ENCODE data around the gene TTC33. TPM values are rescaled to one million over a fixed set of nuclear protein-coding genes. Genes with fewer than 3 reads are reported as not detected.

TTC33 gene
- total and polyA plus RNA-seq, 2 of the 4 experiments (the other 2 are of a cell fraction): 3.1 to 8.1 TPM

DNA sequence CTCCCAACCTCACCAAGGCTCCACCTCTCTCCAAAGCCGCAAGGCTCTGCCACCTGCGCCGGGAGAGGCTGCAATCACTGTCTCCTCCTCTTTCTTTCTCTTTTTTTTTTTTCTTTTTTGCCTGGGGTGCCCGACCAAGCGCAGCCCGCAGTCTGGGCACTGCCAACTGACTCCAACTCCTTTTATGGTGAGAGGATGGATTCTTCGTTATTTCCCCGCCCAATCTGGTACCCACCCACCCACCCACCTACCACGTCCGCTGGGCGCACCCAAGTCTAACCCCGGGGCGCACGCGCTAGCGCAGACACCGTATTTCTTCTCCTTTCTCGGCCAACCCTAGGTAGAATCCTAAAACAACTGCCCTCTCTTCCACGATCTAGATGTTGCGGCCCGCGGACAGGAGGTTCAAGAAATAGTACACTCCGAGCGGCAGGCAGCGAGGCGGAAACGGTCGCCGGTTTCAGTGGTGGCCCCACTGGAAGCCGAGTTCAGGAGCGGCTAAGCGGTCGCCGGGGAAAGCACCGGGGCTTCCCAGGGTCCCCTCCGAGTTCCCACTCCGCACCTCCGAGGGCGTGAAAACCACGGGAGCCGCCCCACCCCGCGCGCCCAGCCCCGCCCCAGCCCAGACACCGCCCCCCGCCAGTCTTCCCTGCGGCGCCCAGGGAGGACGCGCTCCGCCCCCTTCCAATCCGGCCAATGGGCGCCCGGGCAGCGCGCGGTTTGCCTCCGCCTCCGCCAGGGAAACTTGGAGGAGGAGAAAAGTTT lies 76.4 kb downstream of the TTC33 start:
- Histone ChIP-seq H3K9me1 (ENCODE audit: insufficient read depth, low read length) (peaks cover 10% of the 10 kb centered on the region), H3K9ac (ENCODE audit: low read depth, low read length) (peak overlapping the region; percentile 95), H2AK9ac (replicated peaks; ENCODE audit: low read depth, low read length, poor library complexity) (peak overlapping the region; percentile 88), H2AK5ac (ENCODE audit: low read depth, low read length) (peak overlapping the region; percentile 21; the same call in 1 of the 2 replicates), H2BK120ac (ENCODE audit: low read depth, low read length) (peak overlapping the region; percentile 86), H3K4me2 (ENCODE audit: low read depth, low read length) (peak overlapping the region; percentile 89), H4K91ac (ENCODE audit: insufficient read depth, low read depth, low read length) (peak overlapping the region; percentile 92), H3K14ac (replicated peaks; ENCODE audit: low read depth, low read length) (peak overlapping the region; percentile 94), H3K56ac (ENCODE audit: extremely low read depth, insufficient read depth, low read length) (peak overlapping the region; percentile 87), H2BK20ac (ENCODE audit: low read depth, low read length) (peak overlapping the region; percentile 75; the same call in 1 of the 2 replicates), H3K79me1 (ENCODE audit: low read depth in 1 of 2, low read length in 2 of 2) (peaks cover 17 to 46% of the 10 kb centered on the region in 2 experiments), H3K27ac (ENCODE audit: insufficient read depth, low read length) (peak overlapping the region; percentile 98), H3K23ac (ENCODE audit: low read depth, low read length) (peak overlapping the region; percentile 92), H3K4me3 (ENCODE audit: insufficient read depth, low read depth, low read length) (peak overlapping the region; percentile 94), H2BK5ac (ENCODE audit: low read depth, low read length, poor library complexity, severe bottlenecking) (peak overlapping the region; percentile 92), H4K8ac (ENCODE audit: low read depth in 2 of 2, low read length in 2 of 2) (peak overlapping the region; percentile 33 to 88), H4K5ac (ENCODE audit: low read depth, low read length) (peak overlapping the region; percentile 78), H2AFZ (replicated peaks; ENCODE audit: low read length, poor library complexity) (peak overlapping the region; percentile 93), H3K36me3 (ENCODE audit: control insufficient read depth, insufficient read depth, low read length) (no peaks in the 10 kb centered on the region), H3K4me1 (ENCODE audit: control insufficient read depth, insufficient read depth, low read length) (peaks cover 13% of the 10 kb centered on the region), H3K9me3 (ENCODE audit: control insufficient read depth, insufficient read depth, low read length) (no peaks in the 10 kb centered on the region), H3K18ac (ENCODE audit: low read depth, low read length) (peak overlapping the region; percentile 87), H3K27me3 (ENCODE audit: control insufficient read depth, insufficient read depth, low read length) (no peaks in the 10 kb centered on the region), H3K4ac (ENCODE audit: low read depth, low read length) (peak overlapping the region; percentile 85), H2BK15ac (ENCODE audit: low read depth, low read length) (peak overlapping the region; percentile 76; the same call in 2 of the 3 replicates), H4K20me1 (ENCODE audit: insufficient read depth, low read length) (no peaks in the 10 kb centered on the region)
- ChIA-PET CTCF (no interaction called here), POLR2A (ENCODE audit: unreplicated experiment) (interaction anchor here (0.5 kb wide), 1 partner anchor 128 kb away, joined by 3 read pairs; no protein-coding TSS in a partner anchor)
- BruUV-seq (replicated peaks): no TSS peak
- peak; percentile 89 for ATAC-seq (ENCODE audit: low read depth)
- DNase-seq: peak; percentile 86
- in situ Hi-C loops (cut with MboI; ENCODE audit: low sequenced_read_pairs) (loop anchor here (10.0 kb wide), 1 partner anchor 455 kb away; no protein-coding TSS in a partner anchor), intact Hi-C loops (cut with micrococcal nuclease) (loop anchor here (2.0 to 5.0 kb wide), 7 partner anchors 107 to 965 kb away; no protein-coding TSS in a partner anchor), dilution Hi-C loops (cut with HindIII; ENCODE audit: low sequenced_read_pairs, unreplicated experiment) (no loop called here)
- no CpG with 5 or more reads among the region's 60 CpGs for WGBS, 2 experiments (ENCODE audit: extremely low coverage in 2 of 2, insufficient read length in 1 of 2)
- TF ChIP-seq MXI1 (IDR thresholded peaks at IDR 0.05; ENCODE audit: borderline replicate concordance, low read depth, low read length) (no peak), RCOR1 (IDR thresholded peaks at IDR 0.05; ENCODE audit: insufficient replicate concordance, low read length) (no peak), RAD21 (IDR thresholded peaks at IDR 0.05; ENCODE audit: low read length) (no peak), FOS (IDR thresholded peaks at IDR 0.05; ENCODE audit: low read depth, low read length) (no peak), POLR2A (IDR thresholded peaks at IDR 0.05; ENCODE audit: low read depth, low read length) (peak; percentile 51), MAZ (IDR thresholded peaks at IDR 0.05; ENCODE audit: borderline replicate concordance, low read depth, low read length) (peak; percentile 64; the same call in 1 of the 2 replicates), SMC3 (IDR thresholded peaks at IDR 0.05; ENCODE audit: low read depth, low read length) (no peak), RFX5 (IDR thresholded peaks at IDR 0.05; ENCODE audit: low read depth, low read length) (no peak), CEBPB (IDR thresholded peaks at IDR 0.05; ENCODE audit: low read depth, low read length) (no peak), BHLHE40 (IDR thresholded peaks at IDR 0.05; ENCODE audit: low read depth, low read length) (no peak), MAFK (IDR thresholded peaks at IDR 0.05; ENCODE audit: low read depth, low read length) (no peak), NFE2L2 (IDR thresholded peaks at IDR 0.05; ENCODE audit: low read depth, low read length) (no peak), ELK1 (IDR thresholded peaks at IDR 0.05; ENCODE audit: borderline replicate concordance, low read depth, low read length) (no peak)
- TF ChIP-seq, protein P1, sequence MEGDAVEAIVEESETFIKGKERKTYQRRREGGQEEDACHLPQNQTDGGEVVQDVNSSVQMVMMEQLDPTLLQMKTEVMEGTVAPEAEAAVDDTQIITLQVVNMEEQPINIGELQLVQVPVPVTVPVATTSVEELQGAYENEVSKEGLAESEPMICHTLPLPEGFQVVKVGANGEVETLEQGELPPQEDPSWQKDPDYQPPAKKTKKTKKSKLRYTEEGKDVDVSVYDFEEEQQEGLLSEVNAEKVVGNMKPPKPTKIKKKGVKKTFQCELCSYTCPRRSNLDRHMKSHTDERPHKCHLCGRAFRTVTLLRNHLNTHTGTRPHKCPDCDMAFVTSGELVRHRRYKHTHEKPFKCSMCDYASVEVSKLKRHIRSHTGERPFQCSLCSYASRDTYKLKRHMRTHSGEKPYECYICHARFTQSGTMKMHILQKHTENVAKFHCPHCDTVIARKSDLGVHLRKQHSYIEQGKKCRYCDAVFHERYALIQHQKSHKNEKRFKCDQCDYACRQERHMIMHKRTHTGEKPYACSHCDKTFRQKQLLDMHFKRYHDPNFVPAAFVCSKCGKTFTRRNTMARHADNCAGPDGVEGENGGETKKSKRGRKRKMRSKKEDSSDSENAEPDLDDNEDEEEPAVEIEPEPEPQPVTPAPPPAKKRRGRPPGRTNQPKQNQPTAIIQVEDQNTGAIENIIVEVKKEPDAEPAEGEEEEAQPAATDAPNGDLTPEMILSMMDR (conservative IDR thresholded peaks at IDR 0.05; ENCODE audit: low read depth, low read length): no peak

All from IMR-90 (cell line).